ENCODE measurements around the gene WDR46.

The WDR46 gene

GRCh38 chr6:33313105-33313708 lies 24.2 kb upstream of the WDR46 start:
- DNase-seq, result peak; percentile 3

GRCh38 chr6:33312361-33313104 lies 23.5 kb upstream of the WDR46 start:
- peak; percentile 25 for DNase-seq

- no peak for DNase-seq
Observed at GRCh38 chr6:33306356-33306755, 17.3 kb upstream of the WDR46 start.

GRCh38 chr6:33305052-33305451 lies 16.0 kb upstream of the WDR46 start:
- no peak for DNase-seq

- no peak for DNase-seq
Observed at GRCh38 chr6:33304216-33304615, 15.2 kb upstream of the WDR46 start.

- no peak for DNase-seq
Observed at GRCh38 chr6:33301877-33302276, 12.8 kb upstream of the WDR46 start.

- peak; percentile 82 for DNase-seq
Observed at GRCh38 chr6:33299237-33299944, 10.4 kb upstream of the WDR46 start.

- DNase-seq, result peak; percentile 53
Observed at GRCh38 chr6:33298773-33299236, 9.8 kb upstream of the WDR46 start, which contains the start of gene RGL2. Gene RGL2, minus strand, starts transcription at chr6:33298942. Its CDS starts 332 bp downstream, at chr6:33298610.

- DNase-seq, result no peak
Observed at GRCh38 chr6:33297956-33298772, 9.1 kb upstream of the WDR46 start.

- no peak for DNase-seq
Observed at GRCh38 chr6:33297406-33297955, 8.4 kb upstream of the WDR46 start.

- DNase-seq, result no peak
Observed at GRCh38 chr6:33296797-33297405, 7.9 kb upstream of the WDR46 start.

- no peak for DNase-seq
Observed at GRCh38 chr6:33295621-33296369, 6.8 kb upstream of the WDR46 start.

- DNase-seq, result no peak
Observed at GRCh38 chr6:33294086-33294823, 5.2 kb upstream of the WDR46 start.

- no peak for DNase-seq
Observed at GRCh38 chr6:33292996-33293682, 4.1 kb upstream of the WDR46 start.

- DNase-seq, result no peak
Observed at GRCh38 chr6:33290459-33290858, 1.4 kb upstream of the WDR46 start.

GRCh38 chr6:33289784-33290315 lies 811 bp upstream of the WDR46 start:
- DNase-seq, result no peak

- DNase-seq, result no peak
Observed at GRCh38 chr6:33288141-33288920, 708 bp downstream of the WDR46 start.

GRCh38 chr6:33286946-33287914 lies 1.8 kb downstream of the WDR46 start:
- DNase-seq, result no peak

Measured in NCI-H1092 (cell line).